Measurements from ENCODE around the gene WWOX. TPM values are rescaled to one million over a fixed set of nuclear protein-coding genes. Genes with fewer than 3 reads are reported as not detected.

Gene WWOX
- total and polyA plus RNA-seq, 2 of the 13 experiments (the other 11 are each of a cell fraction or from before 2014, with no cell fraction given), result 9.1 to 37.4 TPM

GRCh38 chr16:79081297-79082066 is 982.0 kb downstream of the WWOX start (continued):
- TF ChIP-seq KDM2A (CRISPR knock-in tag; IDR thresholded peaks at IDR 0.05; ENCODE audit: borderline replicate concordance, low read depth) (no peak), AGO2 (optimal IDR thresholded peaks at IDR 0.05; ENCODE audit: low read depth, low read length) (no peak), ZNF646 (CRISPR knock-in tag; IDR thresholded peaks at IDR 0.05) (no peak), MEF2D (CRISPR knock-in tag; IDR thresholded peaks at IDR 0.05) (no peak), SMAD3 (CRISPR knock-in tag; IDR thresholded peaks at IDR 0.05) (0 out of 2 replicates have a peak, but pooled peaks have one; percentile 27), PTBP1 (IDR thresholded peaks at IDR 0.05; ENCODE audit: low read depth, low read length, poor library complexity, severe bottlenecking) (no peak), ZNF790 (CRISPR knock-in tag; IDR thresholded peaks at IDR 0.05; ENCODE audit: borderline replicate concordance) (no peak), AFF4 (CRISPR knock-in tag; IDR thresholded peaks at IDR 0.05) (no peak), HNF1A (IDR thresholded peaks at IDR 0.05; ENCODE audit: low read depth) (no peak), HNF1A (CRISPR knock-in tag; IDR thresholded peaks at IDR 0.05; ENCODE audit: borderline replicate concordance) (no peak), ZNF121 (CRISPR knock-in tag; IDR thresholded peaks at IDR 0.05) (no peak), ZEB1 (IDR thresholded peaks at IDR 0.05; ENCODE audit: insufficient replicate concordance, low read depth) (no peak), SMARCC2 (IDR thresholded peaks at IDR 0.05) (no peak), NR3C1 (CRISPR knock-in tag; IDR thresholded peaks at IDR 0.05) (no peak)
